OCI-LY1 (cell line): ENCODE results near the gene CHRM4.

Experiments
- CTCF ChIP-seq: fragments of 200-600 bp; sonication (generic), shearing (Covaris generic); IDR thresholded peaks from 2 replicates; pipeline ENCODE4 v1.5.1; 2017; ENCODE audit warnings: mild to moderate bottlenecking, antibody characterized with exemption, low read length, moderate library complexity, mixed read lengths
- EZH2 ChIP-seq: fragments of 200-600 bp; sonication (generic), shearing (Covaris generic); IDR thresholded peaks from 2 replicates; pipeline ENCODE4 v1.8.0; 2017; ENCODE audit warnings: borderline replicate concordance, mixed run types, mild to moderate bottlenecking, antibody characterized with exemption, low read length, moderate library complexity, mixed read lengths

- TF ChIP-seq CTCF (no peak), EZH2 (no peak)
These were observed 17.5 kb downstream of the CHRM4 start for GRCh38 chr11:46373787-46374740.
